ENCODE results near the gene ARID4B.

DNA sequence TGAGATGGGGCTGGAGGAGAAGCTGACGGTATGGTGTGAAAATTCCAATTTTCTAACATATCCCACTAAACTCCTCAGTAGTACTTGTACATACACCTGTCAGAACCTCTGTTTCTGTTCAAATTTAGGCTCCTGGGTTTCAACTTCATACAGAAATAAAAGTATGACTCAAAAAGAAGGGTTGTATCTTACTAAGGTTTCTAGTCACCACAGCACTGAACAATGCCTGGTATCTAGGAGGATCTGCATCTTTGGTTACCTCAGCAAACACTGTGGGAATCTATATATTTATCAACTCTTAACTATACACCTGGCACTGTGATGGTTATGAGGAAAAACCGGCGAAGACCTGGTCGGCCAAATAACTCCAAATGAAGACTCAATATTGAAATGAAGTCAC is 180.7 kb downstream of the ARID4B start:
- TF ChIP-seq, protein P1, sequence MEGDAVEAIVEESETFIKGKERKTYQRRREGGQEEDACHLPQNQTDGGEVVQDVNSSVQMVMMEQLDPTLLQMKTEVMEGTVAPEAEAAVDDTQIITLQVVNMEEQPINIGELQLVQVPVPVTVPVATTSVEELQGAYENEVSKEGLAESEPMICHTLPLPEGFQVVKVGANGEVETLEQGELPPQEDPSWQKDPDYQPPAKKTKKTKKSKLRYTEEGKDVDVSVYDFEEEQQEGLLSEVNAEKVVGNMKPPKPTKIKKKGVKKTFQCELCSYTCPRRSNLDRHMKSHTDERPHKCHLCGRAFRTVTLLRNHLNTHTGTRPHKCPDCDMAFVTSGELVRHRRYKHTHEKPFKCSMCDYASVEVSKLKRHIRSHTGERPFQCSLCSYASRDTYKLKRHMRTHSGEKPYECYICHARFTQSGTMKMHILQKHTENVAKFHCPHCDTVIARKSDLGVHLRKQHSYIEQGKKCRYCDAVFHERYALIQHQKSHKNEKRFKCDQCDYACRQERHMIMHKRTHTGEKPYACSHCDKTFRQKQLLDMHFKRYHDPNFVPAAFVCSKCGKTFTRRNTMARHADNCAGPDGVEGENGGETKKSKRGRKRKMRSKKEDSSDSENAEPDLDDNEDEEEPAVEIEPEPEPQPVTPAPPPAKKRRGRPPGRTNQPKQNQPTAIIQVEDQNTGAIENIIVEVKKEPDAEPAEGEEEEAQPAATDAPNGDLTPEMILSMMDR (IDR thresholded peaks at IDR 0.05; ENCODE audit: insufficient read depth, low read length, poor library complexity, severe bottlenecking) = no peak
- TF ChIP-seq EZH2phosphoT487 (conservative IDR thresholded peaks at IDR 0.05; ENCODE audit: low read length) = no peak
